Cardiac fibroblast (primary cell): Measurements from ENCODE around the gene TIGD4.
"Not testable (repeated sequence)": the region's sequence is repeated elsewhere in the genome, so short reads cannot be mapped to it uniquely, and the experiment has no call there.

Experiments
- DNase-seq, 2 donors: peaks; one replicate each; pipeline versions ENCODE4 v3.0.0 to v3.0.0-alpha.2; 2010; ENCODE audit warnings: low read depth in 2 of 2
- H3K4me3 ChIP-seq, 2 donors: replicated peaks in 1 of 2; 1 replicate in 1 of 2; 2 replicates in 1 of 2; pipeline ENCODE4 v1.5.1; 2011; ENCODE audit warnings: low read depth in 2 of 2, low read length in 2 of 2, mild to moderate bottlenecking in 2 of 2, moderate library complexity in 1 of 2
- CTCF ChIP-seq: IDR thresholded peaks from one replicate; pipeline ENCODE4 v1.5.1; 2011; ENCODE audit warnings: low read depth, mild to moderate bottlenecking, low read length, inconsistent platforms

TIGD4 gene

DNA sequence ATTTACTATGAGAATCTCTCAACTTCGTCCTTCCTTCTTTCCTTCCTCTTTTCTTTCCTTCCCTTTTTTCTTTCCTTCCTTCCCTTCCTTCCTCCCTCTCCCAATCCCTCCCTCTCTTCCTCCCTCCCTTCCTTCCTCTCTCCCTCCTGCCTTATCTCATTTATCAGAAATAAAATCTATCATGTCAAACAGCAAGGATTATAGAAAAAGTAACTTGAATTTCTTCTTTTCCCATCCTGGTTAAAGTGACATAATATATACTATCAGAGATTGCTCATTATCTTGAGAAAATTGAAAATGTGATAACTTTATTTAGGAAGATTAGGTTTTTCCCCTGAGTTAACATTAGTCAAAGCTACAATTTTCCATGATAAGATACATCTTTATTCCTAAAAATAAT is 5.6 kb downstream of the TIGD4 start:
- TF ChIP-seq CTCF = no peak
- no peak for DNase-seq
- no peak overlapping the region for H3K4me3 ChIP-seq

DNA sequence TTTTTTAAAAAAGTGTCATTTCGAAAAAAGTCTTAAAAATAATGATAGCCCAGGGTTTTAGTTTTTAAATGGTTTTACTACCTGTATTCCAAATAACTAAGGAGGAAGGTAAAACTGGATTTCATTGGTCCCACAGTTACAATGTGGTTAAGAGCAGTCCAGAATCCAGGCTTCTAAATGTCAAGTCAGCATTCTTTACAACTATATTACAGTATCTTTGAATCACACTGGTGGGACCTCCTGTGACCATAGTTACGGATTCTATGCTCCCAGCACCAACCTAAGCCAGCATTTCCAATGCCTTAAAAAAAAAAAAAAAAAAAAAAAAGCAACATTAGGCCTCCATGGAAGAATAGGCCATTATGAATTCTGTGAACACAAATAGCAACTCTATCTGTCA is 6.2 kb downstream of the TIGD4 start:
- TF ChIP-seq CTCF = no peak
- no peak for DNase-seq
- no peak overlapping the region for H3K4me3 ChIP-seq

DNA sequence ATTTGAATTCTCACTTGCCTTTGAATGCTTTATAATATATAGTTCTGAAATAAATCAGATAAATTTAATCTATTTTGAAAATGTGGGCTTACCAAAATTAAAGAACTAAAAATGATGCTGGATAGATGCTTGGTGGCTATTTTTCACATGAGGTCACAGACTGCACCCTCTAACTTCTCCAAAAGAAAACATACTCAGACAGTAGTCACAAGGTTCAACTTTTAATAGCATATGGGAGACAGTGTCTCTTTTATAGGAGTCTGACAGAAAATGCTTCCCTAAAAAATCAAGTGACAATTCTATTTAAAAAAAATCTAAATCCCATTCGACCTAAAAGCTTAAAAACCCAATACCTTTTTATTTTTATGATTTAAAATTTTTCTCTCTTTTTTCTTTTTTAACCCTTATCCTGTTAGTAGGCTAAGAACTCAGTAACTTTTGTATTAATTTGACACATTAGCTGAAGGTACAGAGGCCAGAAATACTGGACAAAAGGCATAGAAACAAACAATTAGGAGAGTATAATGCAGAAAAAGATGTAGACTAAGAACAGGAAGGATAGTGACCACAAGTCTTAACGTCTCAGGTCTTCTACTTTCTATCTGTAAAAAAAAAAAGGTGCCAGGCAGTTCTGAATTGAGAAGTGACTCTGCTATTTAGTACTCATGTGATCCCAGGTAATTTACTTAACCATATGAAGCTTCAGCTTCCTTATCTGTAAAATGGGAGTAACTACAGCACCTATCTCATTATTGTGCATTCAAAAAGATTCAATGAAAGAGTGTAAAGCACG is 7.6 kb downstream of the TIGD4 start:
- TF ChIP-seq CTCF = no peak
- no peak overlapping the region for H3K4me3 ChIP-seq
- no peak for DNase-seq

DNA sequence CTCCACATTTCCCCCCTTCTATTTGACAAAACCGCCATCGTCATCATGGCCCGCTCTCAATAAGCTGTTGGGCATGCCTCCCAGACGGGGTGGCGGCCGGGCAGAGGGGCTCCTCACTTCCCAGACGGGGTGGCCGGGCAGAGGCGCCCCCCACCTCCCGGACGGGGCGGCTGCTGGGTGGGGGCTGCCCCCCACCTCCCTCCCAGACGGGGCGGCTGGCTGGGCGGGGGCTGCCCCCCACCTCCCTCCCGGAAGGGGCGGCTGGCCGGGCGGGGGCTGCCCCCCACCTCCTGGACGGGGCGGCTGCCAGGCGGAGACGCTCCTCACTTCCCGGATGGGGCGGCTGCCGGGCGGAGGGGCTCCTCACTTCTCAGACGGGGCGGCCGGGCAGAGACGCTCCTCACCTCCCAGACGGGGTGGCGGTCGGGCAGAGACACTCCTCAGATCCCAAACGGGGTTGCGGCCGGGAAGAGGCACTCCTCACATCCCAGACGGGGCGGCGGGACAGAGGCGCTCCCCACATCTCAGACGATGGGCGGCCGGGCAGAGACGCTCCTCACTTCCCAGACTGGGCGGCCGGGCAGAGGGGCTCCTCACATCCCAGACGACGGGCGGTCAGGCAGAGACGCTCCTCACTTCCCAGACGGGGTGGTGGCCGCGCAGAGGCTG is 14.3 kb downstream of the TIGD4 start:
- H3K4me3 ChIP-seq, DNase-seq: not testable (repeated sequence)

- no peak for DNase-seq
- TF ChIP-seq CTCF = no peak
- H3K4me3 ChIP-seq = no peak overlapping the region
These were observed 15.7 kb downstream of the TIGD4 start for GRCh38 chr4:152763796-152764195.

DNA sequence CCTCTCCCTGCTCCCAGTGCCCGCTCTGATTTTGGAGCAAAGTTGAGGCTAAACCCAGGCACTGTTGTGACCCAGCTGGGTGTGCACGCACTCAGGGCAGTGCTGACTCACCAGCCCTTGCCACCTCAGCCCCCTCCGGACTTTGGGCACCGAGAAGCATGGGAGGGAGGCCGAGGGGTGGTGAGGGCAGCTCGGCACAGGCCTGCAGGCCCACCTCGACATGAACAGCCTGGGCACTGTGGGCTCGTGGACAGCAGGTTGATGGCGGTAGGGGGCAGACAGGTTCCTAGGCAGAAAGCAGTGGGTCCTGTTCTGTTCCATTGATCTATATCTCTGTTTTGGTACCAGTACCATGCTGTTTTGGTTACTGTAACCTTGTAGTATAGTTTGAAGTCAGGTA is 30.9 kb downstream of the TIGD4 start:
- no peak for DNase-seq
- TF ChIP-seq CTCF = no peak
- no peak overlapping the region for H3K4me3 ChIP-seq

- no peak overlapping the region for H3K4me3 ChIP-seq
- DNase-seq = no peak
- no peak for TF ChIP-seq CTCF
These were observed 32.1 kb downstream of the TIGD4 start for GRCh38 chr4:152747444-152747843.
